HG03159 (cell line): Measurements from ENCODE around the gene ZFP36L1.
A peak's percentile ranks its signal among the peaks of the same experiment; 100 is the strongest.

Experiments
- ATAC-seq: cut with Tn5 transposase; IDR thresholded peaks from one replicate; pipeline ENCODE4 v1.9.1; 2021; ENCODE audit warnings: mild to moderate bottlenecking, moderate library complexity; ENCODE audit not compliant: unreplicated experiment

The ZFP36L1 gene, protein sequence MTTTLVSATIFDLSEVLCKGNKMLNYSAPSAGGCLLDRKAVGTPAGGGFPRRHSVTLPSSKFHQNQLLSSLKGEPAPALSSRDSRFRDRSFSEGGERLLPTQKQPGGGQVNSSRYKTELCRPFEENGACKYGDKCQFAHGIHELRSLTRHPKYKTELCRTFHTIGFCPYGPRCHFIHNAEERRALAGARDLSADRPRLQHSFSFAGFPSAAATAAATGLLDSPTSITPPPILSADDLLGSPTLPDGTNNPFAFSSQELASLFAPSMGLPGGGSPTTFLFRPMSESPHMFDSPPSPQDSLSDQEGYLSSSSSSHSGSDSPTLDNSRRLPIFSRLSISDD

DNA sequence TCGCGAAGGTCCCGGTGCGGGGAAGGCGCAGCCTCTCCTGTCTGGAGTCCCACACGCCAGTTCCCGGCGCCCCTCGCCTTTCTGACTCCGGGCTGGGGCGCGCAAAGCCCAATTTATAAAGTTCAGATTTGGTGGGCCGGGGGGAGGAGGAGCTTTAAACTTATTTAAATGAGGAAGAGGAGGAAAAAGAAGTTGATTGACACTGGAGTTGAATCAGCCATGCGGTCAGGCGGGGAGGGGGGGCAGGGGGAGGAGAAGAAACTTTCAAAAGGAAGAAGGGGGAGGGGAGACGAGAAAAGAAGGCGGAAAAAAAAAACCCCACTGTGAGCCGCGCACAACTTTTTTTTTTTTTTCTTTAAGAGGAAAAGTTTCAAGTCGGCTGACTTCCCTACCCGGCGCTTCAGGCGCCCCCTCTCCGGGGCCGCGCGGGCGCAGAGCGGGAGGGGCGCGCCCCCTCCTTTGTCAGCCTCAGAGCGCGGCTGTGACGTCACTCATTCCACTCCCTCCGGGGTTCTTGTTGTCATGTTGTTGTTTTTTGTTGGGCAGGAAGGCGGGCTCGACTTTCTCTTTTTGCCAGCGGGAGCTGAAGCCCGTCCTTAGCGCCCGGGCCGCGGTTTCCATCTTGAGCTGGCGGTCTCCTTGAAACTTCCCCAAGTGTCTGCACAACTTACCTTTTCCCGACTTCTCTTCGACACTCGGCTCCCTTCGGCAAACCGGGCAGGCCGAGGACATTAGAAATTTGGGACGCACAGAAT lies at the start of gene ZFP36L1:
Gene ZFP36L1 (minus strand): TSS at position 89 of the 755 bp plus-strand sequence. CDS start 129 bp downstream, outside the sequence.
- peak; percentile 32 for ATAC-seq

- no peak for ATAC-seq
Measured at GRCh38 chr14:68842298-68842697, 49.4 kb upstream of the ZFP36L1 start.

GRCh38 chr14:68841016-68841809 lies 48.3 kb upstream of the ZFP36L1 start:
- ATAC-seq, result no peak

GRCh38 chr14:68840454-68840853 lies 47.6 kb upstream of the ZFP36L1 start:
- no peak for ATAC-seq

- no peak for ATAC-seq
Measured at GRCh38 chr14:68836082-68836481, 43.2 kb upstream of the ZFP36L1 start.

DNA sequence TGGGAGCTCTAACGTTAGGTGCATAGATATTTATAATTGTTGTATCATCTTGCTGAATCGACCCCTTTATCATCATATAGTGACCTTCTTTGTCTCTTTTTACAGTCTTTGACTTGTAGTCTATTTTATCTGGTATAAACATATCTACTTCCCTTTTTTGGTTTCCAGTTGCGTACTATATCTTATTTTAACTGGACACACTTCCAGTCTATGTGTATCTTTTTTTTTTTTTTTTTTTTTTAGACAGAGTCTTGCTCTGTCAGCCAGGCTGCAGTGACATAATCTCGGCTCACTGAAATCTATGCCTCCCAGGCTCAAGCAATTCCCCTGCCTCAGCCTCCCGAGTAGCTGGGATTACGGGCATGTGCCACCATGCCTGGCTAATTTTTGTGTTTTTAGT lies 41.9 kb upstream of the ZFP36L1 start:
- ATAC-seq, result no peak

- no peak for ATAC-seq
Measured at GRCh38 chr14:68828698-68829097, 35.8 kb upstream of the ZFP36L1 start.

GRCh38 chr14:68825729-68826128 lies 32.9 kb upstream of the ZFP36L1 start:
- no peak for ATAC-seq

- no peak for ATAC-seq
Measured at GRCh38 chr14:68824517-68825347, 31.9 kb upstream of the ZFP36L1 start.

DNA sequence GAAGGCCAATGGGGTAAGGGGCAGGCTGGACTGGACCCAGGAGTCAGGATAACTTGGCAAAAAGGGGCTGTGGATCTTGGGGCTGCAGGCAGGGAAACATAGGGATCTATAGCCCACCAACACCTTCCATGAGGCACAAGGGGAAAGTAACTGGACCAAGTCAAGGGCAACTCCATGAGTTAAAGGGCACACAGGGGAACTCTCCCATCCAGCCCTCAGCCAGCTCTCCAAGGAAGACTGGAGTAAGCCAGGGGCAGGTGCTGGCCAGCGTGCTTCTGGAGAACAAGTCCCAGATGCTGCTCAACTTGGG lies 31.3 kb upstream of the ZFP36L1 start:
- ATAC-seq, result no peak

DNA sequence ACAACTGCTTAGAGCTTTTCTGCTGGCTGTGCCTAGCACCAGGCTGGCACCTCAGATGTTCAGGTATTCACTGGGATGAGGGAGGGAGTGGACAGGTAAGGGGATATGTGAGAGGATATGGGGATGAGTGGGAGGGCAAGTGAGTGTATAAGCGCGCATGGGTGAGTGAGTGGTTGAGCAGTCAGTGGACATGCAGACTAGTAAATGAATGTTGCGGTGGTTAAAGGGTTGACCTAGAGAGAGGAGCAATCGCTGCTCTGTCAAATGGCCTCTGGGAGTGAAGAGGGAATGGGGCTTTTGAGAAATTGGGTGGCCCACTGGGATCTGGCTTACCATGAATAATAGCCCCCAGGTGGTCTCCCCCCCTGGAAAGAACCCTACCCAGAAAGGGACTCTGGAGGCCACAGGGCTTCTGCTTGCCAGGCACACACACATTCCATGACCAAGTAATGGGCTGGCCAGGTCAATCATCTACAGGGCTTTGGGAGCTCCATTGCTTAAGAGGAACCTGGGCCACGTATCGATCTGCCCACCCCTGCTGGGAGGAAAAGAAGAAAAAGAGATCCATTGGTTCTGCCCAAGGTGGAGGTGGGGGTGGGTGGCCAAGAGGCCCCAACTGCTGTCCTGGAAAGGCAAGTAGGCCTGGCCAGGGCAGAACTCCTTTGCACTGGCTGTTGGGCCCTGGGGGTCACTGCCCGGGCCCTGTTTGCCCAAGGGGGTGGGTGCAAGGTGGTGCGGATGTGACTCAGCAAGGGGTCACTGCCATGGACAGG lies 30.8 kb upstream of the ZFP36L1 start:
- no peak for ATAC-seq

DNA sequence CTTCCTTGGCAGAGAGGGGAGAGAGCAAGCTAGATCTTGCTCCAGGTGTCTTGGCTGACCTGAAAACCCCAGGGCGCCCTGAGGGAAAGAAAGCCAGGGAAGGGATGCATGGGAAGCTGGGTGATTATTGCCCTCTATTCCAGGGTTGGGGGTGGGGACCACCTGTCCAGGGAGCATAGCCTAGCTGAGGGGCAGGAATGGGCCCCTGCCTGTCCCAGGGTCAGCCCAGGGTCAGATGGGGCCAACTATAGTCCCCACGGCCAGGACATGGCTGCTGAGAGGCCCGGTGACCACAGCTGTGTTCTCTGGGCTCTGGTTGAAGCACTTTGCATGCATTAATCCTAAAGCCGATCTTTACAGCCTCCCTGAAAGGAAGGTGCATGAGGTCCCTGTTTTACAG lies 30.1 kb upstream of the ZFP36L1 start:
- no peak for ATAC-seq

DNA sequence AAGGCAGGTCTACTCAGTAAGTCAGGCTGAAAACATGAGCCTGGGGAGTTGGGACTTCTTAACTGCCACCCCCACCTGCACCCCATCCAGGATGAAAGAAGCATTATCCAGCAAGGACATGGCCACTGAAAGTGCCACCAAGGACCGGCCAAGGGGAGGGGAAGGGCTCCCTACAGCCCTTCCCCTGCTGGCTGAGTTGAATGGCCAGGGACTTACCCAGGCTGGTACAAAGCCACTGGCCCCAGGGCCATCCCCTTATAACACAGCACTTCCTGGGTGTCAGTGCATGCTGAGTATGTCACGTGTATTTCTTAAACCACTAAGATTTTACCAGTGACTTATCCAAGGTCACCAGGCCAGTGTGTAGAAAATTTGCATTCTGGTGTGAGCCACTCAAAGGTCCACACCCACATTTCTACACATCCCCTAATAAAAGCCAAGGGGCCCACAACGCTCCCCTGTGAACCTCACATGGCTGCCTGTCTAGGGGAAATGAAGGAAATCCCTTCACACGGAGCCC lies 29.3 kb upstream of the ZFP36L1 start:
- ATAC-seq, result peak; percentile 75

DNA sequence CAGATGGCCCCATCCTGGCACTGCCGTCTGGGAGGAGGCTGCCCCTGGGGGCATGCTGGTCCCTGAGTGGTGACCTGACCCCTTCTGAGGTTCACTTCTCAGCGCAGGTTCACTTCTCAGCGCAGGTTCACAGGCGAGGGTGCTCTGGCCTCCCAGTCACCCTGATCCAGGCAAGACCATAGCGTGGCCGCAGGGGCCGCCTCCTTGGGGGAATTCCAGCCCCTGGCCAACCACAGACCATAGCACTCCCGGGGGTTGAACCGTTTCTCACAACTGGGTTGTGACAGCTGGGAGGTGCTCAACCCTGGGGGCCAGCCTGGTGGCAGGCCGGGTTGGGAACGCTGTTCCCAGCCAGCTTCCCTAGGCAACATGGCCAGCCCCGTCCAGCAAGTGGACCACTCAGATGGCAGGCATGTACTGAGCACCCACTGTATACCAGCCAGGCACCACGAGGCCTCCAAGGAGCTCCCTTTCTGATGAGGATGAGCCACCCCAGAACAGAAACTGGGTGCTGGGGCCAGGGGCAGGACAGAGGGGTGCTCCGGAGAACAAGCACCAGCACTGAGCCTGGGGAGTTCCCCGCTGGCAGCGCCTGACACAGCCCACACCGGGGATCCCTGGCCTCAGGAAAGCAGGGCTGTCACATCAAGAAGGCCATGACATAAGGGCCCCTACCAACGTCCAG lies 28.3 kb upstream of the ZFP36L1 start:
- ATAC-seq, result no peak

DNA sequence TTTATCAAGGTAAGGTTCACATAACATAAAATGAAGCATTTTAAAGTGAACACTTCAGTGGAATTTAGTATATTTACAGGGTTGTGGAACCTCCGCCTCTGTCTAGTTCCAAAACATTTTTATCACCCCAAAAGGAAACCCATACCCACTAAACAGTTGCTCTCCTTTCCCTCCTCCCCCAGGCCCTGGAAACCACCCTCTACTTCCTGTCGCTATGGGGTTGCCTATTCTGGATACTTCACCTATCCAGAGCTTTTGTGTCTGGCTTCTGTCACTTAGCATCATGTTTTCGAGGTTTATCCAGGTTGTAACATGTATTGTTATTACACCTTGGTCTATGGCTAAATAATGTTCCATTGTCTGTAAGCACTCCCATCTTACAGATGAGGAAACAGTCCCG lies 27.7 kb upstream of the ZFP36L1 start:
- no peak for ATAC-seq

GRCh38 chr14:68820119-68820518 lies 27.3 kb upstream of the ZFP36L1 start:
- ATAC-seq, result no peak

- no peak for ATAC-seq
Measured at GRCh38 chr14:68819260-68819691, 26.4 kb upstream of the ZFP36L1 start.

DNA sequence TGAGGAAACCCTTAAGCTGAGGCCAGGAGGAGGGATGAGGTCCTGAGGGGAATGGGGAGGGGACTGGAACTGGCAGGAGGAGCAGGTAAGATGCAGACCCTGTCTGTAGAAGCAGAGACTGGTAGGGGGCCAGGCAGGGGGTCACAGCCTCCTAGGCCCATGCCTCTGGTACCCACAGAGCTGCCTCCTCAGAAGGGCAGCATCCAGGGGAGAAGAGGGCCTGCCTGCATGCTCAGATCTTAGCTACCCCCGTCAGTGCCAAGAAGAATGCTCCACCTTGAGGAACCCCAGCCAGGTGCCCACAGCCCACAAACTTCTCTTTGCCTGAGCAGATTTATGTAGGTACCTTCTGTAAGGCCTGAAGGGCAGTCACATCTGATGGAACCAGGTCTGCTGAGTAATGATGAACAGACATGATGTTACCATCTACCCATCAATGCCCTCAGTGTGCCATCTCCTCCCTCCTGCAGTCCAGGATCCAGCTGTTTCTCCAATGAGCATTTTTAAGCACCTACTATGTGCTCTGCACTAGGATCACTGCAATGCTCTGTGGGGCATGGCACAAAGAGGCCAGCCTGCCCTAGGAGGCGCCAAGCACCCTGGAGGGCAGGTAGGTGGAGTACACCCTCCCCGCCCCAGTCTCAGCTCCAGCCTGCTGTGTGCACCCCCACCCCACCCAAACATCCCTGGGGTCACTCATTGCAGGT lies 24.8 kb upstream of the ZFP36L1 start:
- ATAC-seq, result no peak
